Urinary bladder (tissue), 4 donors: ENCODE results near the gene ELMOD2. TPM values are rescaled to one million over a fixed set of nuclear protein-coding genes. Genes with fewer than 3 reads are reported as not detected.
"Not testable (repeated sequence)": the region's sequence is repeated elsewhere in the genome, so short reads cannot be mapped to it uniquely, and the experiment has no call there.

Experiments used
- DNase-seq: peaks from one replicate; pipeline ENCODE4 v3.0.0-alpha.2; 2015; ENCODE audit errors: extremely low spot score
- H3K27ac ChIP-seq: one replicate; pipeline ENCODE4 v1.5.1; 2013; ENCODE audit warnings: low read depth, mild to moderate bottlenecking, moderate library complexity
- H3K36me3 ChIP-seq: one replicate; pipeline ENCODE4 v1.6.1; 2013; ENCODE audit warnings: mild to moderate bottlenecking, moderate library complexity; ENCODE audit not compliant: insufficient read depth
- H3K4me1 ChIP-seq: one replicate; pipeline ENCODE4 v1.6.1; 2013; ENCODE audit warnings: mild to moderate bottlenecking, moderate library complexity; ENCODE audit not compliant: insufficient read depth
- H3K4me3 ChIP-seq: one replicate; pipeline ENCODE4 v1.5.1; 2013; ENCODE audit warnings: low read depth, low read length
- WGBS: extraction: QIAGEN DNeasy Blood & Tissue Kit; methylation state at CpG from one replicate; pipeline ENCODE4 v1.1.7; 2013; 5-methylcytosine and 5-hydroxymethylcytosine counted together
- polyA plus RNA-seq: library from polyadenylated mRNA; stranded (reverse); fragments of 200-250 nt; gene quantifications from one replicate; pipeline ENCODE4 v1.2.3, GENCODE V29; 2013
- total RNA-seq: library from RNA; depleted of rRNA; stranded (reverse); fragments of >200 nt; gene quantifications from one replicate; pipeline ENCODE4 v1.2.3, GENCODE V29; 2014
- donor health status: healthy with polysubstance abuse.
- donor health status: healthy.

ELMOD2 gene
- total RNA-seq (74.6 TPM), polyA plus RNA-seq (8.9 TPM)

GRCh38 chr4:140523857-140524742 lies at the start of gene ELMOD2:
Gene ELMOD2 (plus strand): TSS chr4:140524168. CDS start chr4:140525429, 1,261 bp downstream.
- Histone ChIP-seq H3K27ac (peak within 1 kb of the TSS; percentile 85), H3K36me3 (no peaks in the 10 kb centered on the region), H3K4me1 (peaks cover 3% of the 10 kb centered on the region), H3K4me3 (peak within 1 kb of the TSS; percentile 86)
- peak; percentile 93 for DNase-seq
- under 1% methylated on average over 77 of the region's 77 CpGs for WGBS

- Histone ChIP-seq H3K27ac (no peak overlapping the region), H3K4me1 (no peaks in the 10 kb centered on the region), H3K4me3 (no peak overlapping the region), H3K36me3 (no peaks in the 10 kb centered on the region)
- no peak for DNase-seq
- WGBS, result 91% methylated on average over 4 of the region's 4 CpGs
Measured at GRCh38 chr4:140483445-140483844, 40.5 kb upstream of the ELMOD2 start.

- Histone ChIP-seq H3K27ac (no peak overlapping the region), H3K36me3 (no peaks in the 10 kb centered on the region), H3K4me1 (no peaks in the 10 kb centered on the region), H3K4me3 (no peak overlapping the region)
- WGBS, result 57% methylated on average over 1 of the region's 1 CpG
- no peak for DNase-seq
Measured at GRCh38 chr4:140485939-140486338, 38.0 kb upstream of the ELMOD2 start.

GRCh38 chr4:140497405-140497746 lies 26.6 kb upstream of the ELMOD2 start:
- Histone ChIP-seq H3K4me3 (no peak overlapping the region), H3K36me3 (no peaks in the 10 kb centered on the region), H3K4me1 (no peaks in the 10 kb centered on the region), H3K27ac (no peak overlapping the region)
- DNase-seq, result no peak
- WGBS, result 91% methylated on average over 11 of the region's 11 CpGs

GRCh38 chr4:140497747-140498636 lies 26.0 kb upstream of the ELMOD2 start, which contains the start of gene MGAT4D:
Gene MGAT4D (minus strand): TSS chr4:140498293. CDS start chr4:140498222, 71 bp downstream.
- H3K36me3 ChIP-seq, result no peaks in the 10 kb centered on the region
- no peak within 1 kb of the TSS for H3K27ac ChIP-seq
- no peaks in the 10 kb centered on the region for H3K4me1 ChIP-seq
- peak within 1 kb of the TSS; percentile 14 for H3K4me3 ChIP-seq
- 8% methylated on average over 68 of the region's 68 CpGs for WGBS
- DNase-seq, result no peak

GRCh38 chr4:140499391-140499790 lies 24.6 kb upstream of the ELMOD2 start:
- H3K4me3 ChIP-seq, result no peak overlapping the region
- 91% methylated on average over 4 of the region's 4 CpGs for WGBS
- H3K27ac ChIP-seq, result no peak overlapping the region
- no peaks in the 10 kb centered on the region for H3K36me3 ChIP-seq
- no peak for DNase-seq
- no peaks in the 10 kb centered on the region for H3K4me1 ChIP-seq

GRCh38 chr4:140504261-140504660 lies 19.7 kb upstream of the ELMOD2 start:
- H3K4me1 ChIP-seq, result no peaks in the 10 kb centered on the region
- DNase-seq, result no peak

GRCh38 chr4:140513765-140514164 lies 10.2 kb upstream of the ELMOD2 start:
- H3K27ac ChIP-seq, H3K4me1 ChIP-seq, DNase-seq, H3K4me3 ChIP-seq, H3K36me3 ChIP-seq: not testable (repeated sequence)
- WGBS, result 95% methylated on average over 5 of the region's 5 CpGs

More at GRCh38 chr4:140504261-140504660, 19.7 kb upstream of the ELMOD2 start:
- H3K36me3 ChIP-seq, result no peaks in the 10 kb centered on the region
- H3K27ac ChIP-seq, result no peak overlapping the region
- H3K4me3 ChIP-seq, result no peak overlapping the region

- DNase-seq, result no peak
- H3K4me1 ChIP-seq, result no peaks in the 10 kb centered on the region
- WGBS, result 27% methylated on average over 1 of the region's 1 CpG
- no peaks in the 10 kb centered on the region for H3K36me3 ChIP-seq
- H3K27ac ChIP-seq, result no peak overlapping the region
- H3K4me3 ChIP-seq, result no peak overlapping the region
Measured at GRCh38 chr4:140515423-140515822, 8.5 kb upstream of the ELMOD2 start.

- Histone ChIP-seq H3K4me3 (peak overlapping the region; percentile 86), H3K4me1 (peaks cover 3% of the 10 kb centered on the region), H3K36me3 (no peaks in the 10 kb centered on the region), H3K27ac (no peak overlapping the region)
- 13% methylated on average over 8 of the region's 8 CpGs for WGBS
- no peak for DNase-seq
Measured at GRCh38 chr4:140523370-140523856, 555 bp upstream of the ELMOD2 start.

GRCh38 chr4:140529434-140529833 lies 5.5 kb downstream of the ELMOD2 start:
- H3K36me3 ChIP-seq, result no peaks in the 10 kb centered on the region
- DNase-seq, result no peak
- H3K27ac ChIP-seq, result no peak overlapping the region
- H3K4me1 ChIP-seq, result no peaks in the 10 kb centered on the region
- H3K4me3 ChIP-seq, result no peak overlapping the region
- WGBS, result 79% methylated on average over 1 of the region's 1 CpG

- no peaks in the 10 kb centered on the region for H3K4me1 ChIP-seq
- no peak overlapping the region for H3K27ac ChIP-seq
- no peak overlapping the region for H3K4me3 ChIP-seq
- no peaks in the 10 kb centered on the region for H3K36me3 ChIP-seq
- DNase-seq, result no peak
- WGBS, result 84% methylated on average over 4 of the region's 4 CpGs
Measured at GRCh38 chr4:140533951-140534480, 10.0 kb downstream of the ELMOD2 start.

GRCh38 chr4:140556372-140557085 lies 32.6 kb downstream of the ELMOD2 start:
- no peak for DNase-seq
- no peak overlapping the region for H3K4me3 ChIP-seq
- H3K27ac ChIP-seq, result no peak overlapping the region
- no peaks in the 10 kb centered on the region for H3K4me1 ChIP-seq
- WGBS, result 84% methylated on average over 6 of the region's 6 CpGs
- H3K36me3 ChIP-seq, result no peaks in the 10 kb centered on the region
